GM12878 (cell line): Measurements from ENCODE around the gene RAD51B. TPM values are rescaled to one million over a fixed set of nuclear protein-coding genes. Genes with fewer than 3 reads are reported as not detected.

Experiments used
- ATAC-seq: fragments of 200-7000 bp; cut with Tn5 transposase; 3 replicates; pipeline ENCODE4 v1.9.1; 2020; ENCODE audit warnings: mild to moderate bottlenecking, moderate library complexity
- BruUV-seq: library from RNA; stranded (reverse); fragments of 400-500 nt; replicated peaks from 2 replicates; lab custom pipeline; 2021; lab: Mats Ljungman, UMichigan
- CTCF ChIA-PET: fragments of 300-600 bp; sonication (Branson Sonifier 250); formaldehyde crosslinking; extraction: SDS; loops from one replicate; lab custom pipeline; 2021; ENCODE audit warnings: inconsistent platforms; lab: Yijun Ruan, JAX
- POLR2A ChIA-PET: fragments of 350-600 bp; formaldehyde crosslinking; extraction: SDS; loops from one replicate; lab custom pipeline; 2021; ENCODE audit warnings: inconsistent platforms; lab: Charles Lee
- RAD21 ChIA-PET: fragments of 300-600 bp; sonication (Branson Sonifier 250); formaldehyde crosslinking; loops from one replicate; lab custom pipeline; 2023; ENCODE audit warnings: antibody characterized with exemption; ENCODE audit not compliant: unreplicated experiment; lab: Charles Lee
- SMC1A ChIA-PET: fragments of 300-600 bp; sonication (Branson Sonifier 250); formaldehyde crosslinking; loops from one replicate; lab custom pipeline; 2023; ENCODE audit not compliant: unreplicated experiment, uncharacterized antibody; lab: Charles Lee
- DNase-seq: peaks from one replicate; pipeline ENCODE4 v3.0.0-alpha.2; 2011; ENCODE audit warnings: low read depth, low spot score
- FAIRE-seq: peaks from 3 replicates; lab custom pipeline; 2011; peaks lifted over from hg19 to GRCh38; lab: Jason Lieb, UNC
- H2AFZ ChIP-seq: 2 replicates; pipeline ENCODE4 v1.6.0; 2011; ENCODE audit warnings: low read depth, low read length, control low read depth; ENCODE audit not compliant: control insufficient read depth
- H3K27ac ChIP-seq: 2 replicates; pipeline ENCODE4 v1.5.1; 2011; ENCODE audit warnings: control low read depth; ENCODE audit not compliant: control insufficient read depth, insufficient read depth
- H3K27me3 ChIP-seq, 2 experiments: replicated peaks in 1 of 2; 2 replicates each; pipeline versions ENCODE4 v1.6.0 to v1.6.1; 2011; ENCODE audit warnings: low read length in 1 of 2; ENCODE audit not compliant: control insufficient read depth in 2 of 2, insufficient read depth in 2 of 2
- H3K36me3 ChIP-seq, 2 experiments: 2 replicates each; pipeline ENCODE4 v1.5.1; 2011; ENCODE audit warnings: low read length in 1 of 2; ENCODE audit not compliant: control insufficient read depth in 2 of 2, insufficient read depth in 2 of 2
- H3K4me1 ChIP-seq: 2 replicates; pipeline ENCODE4 v1.6.1; 2011; ENCODE audit warnings: mild to moderate bottlenecking, low read length, moderate library complexity, mixed read lengths; ENCODE audit not compliant: control insufficient read depth, insufficient read depth
- H3K4me2 ChIP-seq: 2 replicates; pipeline ENCODE4 v1.6.0; 2011; ENCODE audit warnings: control low read depth; ENCODE audit not compliant: control insufficient read depth, insufficient read depth
- H3K4me3 ChIP-seq: fragments of 200-600 bp; sonication (generic); 2 replicates; pipeline ENCODE4 v1.5.1; 2016
- H3K79me2 ChIP-seq: 2 replicates; pipeline ENCODE4 v1.6.0; 2011; ENCODE audit warnings: low read length; ENCODE audit not compliant: control insufficient read depth, insufficient read depth
- H3K9ac ChIP-seq: 2 replicates; pipeline ENCODE4 v1.8.0; 2011; ENCODE audit warnings: low read length, control low read depth, mixed read lengths; ENCODE audit not compliant: control insufficient read depth, insufficient read depth
- H3K9me3 ChIP-seq: replicated peaks from 3 replicates; pipeline ENCODE4 v1.5.1; 2011; ENCODE audit warnings: mild to moderate bottlenecking, low read length; ENCODE audit not compliant: control insufficient read depth, insufficient read depth
- H4K20me1 ChIP-seq: 2 replicates; pipeline ENCODE4 v1.6.0; 2011; ENCODE audit not compliant: control insufficient read depth, insufficient read depth
- BCL11A ChIP-seq: IDR thresholded peaks from 2 replicates; pipeline ENCODE4 v1.6.1; 2011; ENCODE audit warnings: low read depth, low read length
- CHD4 ChIP-seq: fragments of 200-600 bp; sonication (generic); IDR thresholded peaks from 2 replicates; pipeline ENCODE4 v1.6.1; 2016; ENCODE audit warnings: mild to moderate bottlenecking
- FOXM1 ChIP-seq: IDR thresholded peaks from 2 replicates; pipeline ENCODE4 v1.6.1; 2012; ENCODE audit warnings: low read depth, mild to moderate bottlenecking, inconsistent platforms, low read length, moderate library complexity
- GABPA ChIP-seq: IDR thresholded peaks from 2 replicates; pipeline ENCODE4 v1.6.1; 2014; ENCODE audit warnings: antibody characterized with exemption, low read depth, mild to moderate bottlenecking, inconsistent platforms
- GATAD2B ChIP-seq: fragments of 450-650 bp; conservative IDR thresholded peaks from 2 replicates; pipeline ENCODE4 v1.6.1; 2017; ENCODE audit warnings: low read depth, mild to moderate bottlenecking, moderate library complexity
- HSF1 ChIP-seq: fragments of 150-350 bp; IDR thresholded peaks from 2 replicates; pipeline ENCODE4 v1.6.1; 2014; ENCODE audit warnings: mild to moderate bottlenecking, low read depth, low read length
- IRF4 ChIP-seq: IDR thresholded peaks from 2 replicates; pipeline ENCODE4 v1.6.1; 2011; ENCODE audit warnings: low read depth, low read length
- KDM1A ChIP-seq: fragments of 200-600 bp; sonication (generic); IDR thresholded peaks from 2 replicates; pipeline ENCODE4 v1.6.1; 2016; ENCODE audit warnings: borderline replicate concordance
- MTA2 ChIP-seq: fragments of 450-650 bp; IDR thresholded peaks from 2 replicates; pipeline ENCODE4 v1.6.1; 2016; ENCODE audit warnings: low read depth, mild to moderate bottlenecking, moderate library complexity
- PML ChIP-seq: IDR thresholded peaks from 2 replicates; pipeline ENCODE4 v1.6.1; 2012; ENCODE audit warnings: low read length, inconsistent platforms
- POLR2AphosphoS2 ChIP-seq: IDR thresholded peaks from 2 replicates; pipeline ENCODE4 v1.6.1; 2011; ENCODE audit warnings: low read depth, mild to moderate bottlenecking, low read length, improper control_type of control experiment, moderate library complexity
- RELA ChIP-seq: fragments of 450-650 bp; IDR thresholded peaks from 2 replicates; pipeline ENCODE4 v1.8.0; 2014; ENCODE audit warnings: borderline replicate concordance; ENCODE audit not compliant: partially characterized antibody
- SIX5 ChIP-seq: IDR thresholded peaks from 2 replicates; pipeline ENCODE4 v1.6.1; 2011; ENCODE audit warnings: mild to moderate bottlenecking, low read depth, low read length, moderate library complexity; ENCODE audit not compliant: severe bottlenecking
- SP1 ChIP-seq: IDR thresholded peaks from one replicate; pipeline ENCODE4 v1.6.1; 2011; ENCODE audit warnings: low read depth, low read length
- TCF3 ChIP-seq: IDR thresholded peaks from 2 replicates; pipeline ENCODE4 v1.6.1; 2012; ENCODE audit warnings: low read depth, mild to moderate bottlenecking, low read length, borderline replicate concordance; ENCODE audit not compliant: insufficient read depth
- WRNIP1 ChIP-seq: IDR thresholded peaks from 2 replicates; pipeline ENCODE4 v1.6.1; 2011; ENCODE audit warnings: low read depth, low read length, improper control_type of control experiment, borderline replicate concordance
- ZNF384 ChIP-seq: IDR thresholded peaks from 2 replicates; pipeline ENCODE4 v1.6.1; 2012; ENCODE audit warnings: low read depth, mild to moderate bottlenecking, low read length, improper control_type of control experiment, borderline replicate concordance
- WGBS: methylation state at CpG from one replicate; pipeline ENCODE4 v1.1.6; 2016; ENCODE audit warnings: low lambda C conversion rate; ENCODE audit not compliant: insufficient replicate concordance, insufficient coverage; ENCODE audit errors: missing lambda C conversion rate; 5-methylcytosine and 5-hydroxymethylcytosine counted together
- in situ Hi-C: fragments of 300-500 bp; cut with MboI; formaldehyde crosslinking; loops from 9 replicates; pipeline ENCODE4 v1.14.3; 2018; ENCODE audit warnings: mixed read lengths
- intact Hi-C: fragments of 100-400 bp; cut with micrococcal nuclease; formaldehyde crosslinking; loops from one replicate; pipeline ENCODE4 v1.14.2; 2022; ENCODE audit not compliant: unreplicated experiment
- polyA plus RNA-seq, 11 experiments: library from polyadenylated mRNA; depleted of rRNA in 4 of 11; unstranded in 6 of 11; stranded (reverse) in 5 of 11; fragments of >200 nt; fragmentation: Nextera tagmentation in 4 of 11; fragmentation: Illumina TruSeq in 1 of 11; extraction: Ambion mirVana in 4 of 11; extraction: Trizol in 1 of 11; gene quantifications; 1 replicate in 1 of 11; 2 replicates in 10 of 11; pipeline versions ENCODE4 v1.2.1 to v1.2.3, GENCODE V29; 2011 to 2016; ENCODE audit warnings: inconsistent platforms in 2 of 11, missing spikeins in 2 of 11, low read depth in 1 of 11
- total RNA-seq, 4 experiments: library from RNA; depleted of rRNA in 3 of 4; stranded (reverse); fragments of >200 nt in 3 of 4; fragmentation: Illumina TruSeq in 1 of 4; extraction: Trizol in 1 of 4; gene quantifications; 2 replicates each; pipeline versions ENCODE4 v1.2.1 to v1.2.3, GENCODE V29; 2013 to 2021
- TF ChIP-seq, protein P1 (sequence below): IDR thresholded peaks from 2 replicates; pipeline ENCODE4 v1.6.1; 2011; ENCODE audit warnings: mild to moderate bottlenecking, low read depth, low read length, moderate library complexity; ENCODE audit not compliant: insufficient replicate concordance
- TF ChIP-seq, protein P2 (sequence below): IDR thresholded peaks from 2 replicates; pipeline ENCODE4 v1.6.1; 2012; ENCODE audit warnings: improper control_type of control experiment, low read depth, low read length; ENCODE audit not compliant: insufficient replicate concordance

Gene RAD51B
- total and polyA plus RNA-seq, 10 of the 15 experiments (the other 5 are each of a cell fraction or from before 2014, with no cell fraction given): 9.8 to 26.8 (median 21.3) TPM

GRCh38 chr14:68651075-68651474 is 831.5 kb downstream of the RAD51B start:
- Histone ChIP-seq H3K9me3 (no peaks in the 10 kb centered on the region), H3K4me2 (no peak overlapping the region), H3K4me1 (no peaks in the 10 kb centered on the region), H3K9ac (no peak overlapping the region), H2AFZ (no peak overlapping the region), H3K79me2 (no peaks in the 10 kb centered on the region), H4K20me1 (no peaks in the 10 kb centered on the region), H3K27me3 (no peaks in the 10 kb centered on the region), H3K36me3 (no peaks in the 10 kb centered on the region), H3K4me3 (no peak overlapping the region)
- RAD21 ChIA-PET: no interaction called here
- FAIRE-seq: no peak
- CTCF ChIA-PET: interaction anchor here (1.0 kb wide), 1 partner anchor 403 kb away, joined by 4 read pairs; no protein-coding TSS in a partner anchor
- 93% methylated on average over 4 of the region's 4 CpGs for WGBS
- POLR2A ChIA-PET: no interaction called here
- SMC1A ChIA-PET: interaction anchor here (1.5 to 2.1 kb wide), 2 partner anchors 9 to 14 kb away, joined by 4 to 5 read pairs; no protein-coding TSS in a partner anchor
- intact Hi-C loops (no loop called here), in situ Hi-C loops (no loop called here)
- ATAC-seq: no peak
- no TSS peak for BruUV-seq
- no peak for DNase-seq
- TF ChIP-seq KDM1A (no peak), PML (no peak), GABPA (no peak), MTA2 (no peak), ZNF384 (no peak), GATAD2B (no peak), HSF1 (no peak), WRNIP1 (no peak), SP1 (no peak), TCF3 (no peak), BCL11A (no peak), CHD4 (no peak), IRF4 (no peak), RELA (no peak), POLR2AphosphoS2 (no peak), FOXM1 (no peak), SIX5 (no peak)
- TF ChIP-seq, protein P1, sequence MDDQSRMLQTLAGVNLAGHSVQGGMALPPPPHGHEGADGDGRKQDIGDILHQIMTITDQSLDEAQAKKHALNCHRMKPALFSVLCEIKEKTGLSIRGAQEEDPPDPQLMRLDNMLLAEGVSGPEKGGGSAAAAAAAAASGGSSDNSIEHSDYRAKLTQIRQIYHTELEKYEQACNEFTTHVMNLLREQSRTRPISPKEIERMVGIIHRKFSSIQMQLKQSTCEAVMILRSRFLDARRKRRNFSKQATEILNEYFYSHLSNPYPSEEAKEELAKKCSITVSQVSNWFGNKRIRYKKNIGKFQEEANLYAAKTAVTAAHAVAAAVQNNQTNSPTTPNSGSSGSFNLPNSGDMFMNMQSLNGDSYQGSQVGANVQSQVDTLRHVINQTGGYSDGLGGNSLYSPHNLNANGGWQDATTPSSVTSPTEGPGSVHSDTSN: no peak
- TF ChIP-seq, protein P2, sequence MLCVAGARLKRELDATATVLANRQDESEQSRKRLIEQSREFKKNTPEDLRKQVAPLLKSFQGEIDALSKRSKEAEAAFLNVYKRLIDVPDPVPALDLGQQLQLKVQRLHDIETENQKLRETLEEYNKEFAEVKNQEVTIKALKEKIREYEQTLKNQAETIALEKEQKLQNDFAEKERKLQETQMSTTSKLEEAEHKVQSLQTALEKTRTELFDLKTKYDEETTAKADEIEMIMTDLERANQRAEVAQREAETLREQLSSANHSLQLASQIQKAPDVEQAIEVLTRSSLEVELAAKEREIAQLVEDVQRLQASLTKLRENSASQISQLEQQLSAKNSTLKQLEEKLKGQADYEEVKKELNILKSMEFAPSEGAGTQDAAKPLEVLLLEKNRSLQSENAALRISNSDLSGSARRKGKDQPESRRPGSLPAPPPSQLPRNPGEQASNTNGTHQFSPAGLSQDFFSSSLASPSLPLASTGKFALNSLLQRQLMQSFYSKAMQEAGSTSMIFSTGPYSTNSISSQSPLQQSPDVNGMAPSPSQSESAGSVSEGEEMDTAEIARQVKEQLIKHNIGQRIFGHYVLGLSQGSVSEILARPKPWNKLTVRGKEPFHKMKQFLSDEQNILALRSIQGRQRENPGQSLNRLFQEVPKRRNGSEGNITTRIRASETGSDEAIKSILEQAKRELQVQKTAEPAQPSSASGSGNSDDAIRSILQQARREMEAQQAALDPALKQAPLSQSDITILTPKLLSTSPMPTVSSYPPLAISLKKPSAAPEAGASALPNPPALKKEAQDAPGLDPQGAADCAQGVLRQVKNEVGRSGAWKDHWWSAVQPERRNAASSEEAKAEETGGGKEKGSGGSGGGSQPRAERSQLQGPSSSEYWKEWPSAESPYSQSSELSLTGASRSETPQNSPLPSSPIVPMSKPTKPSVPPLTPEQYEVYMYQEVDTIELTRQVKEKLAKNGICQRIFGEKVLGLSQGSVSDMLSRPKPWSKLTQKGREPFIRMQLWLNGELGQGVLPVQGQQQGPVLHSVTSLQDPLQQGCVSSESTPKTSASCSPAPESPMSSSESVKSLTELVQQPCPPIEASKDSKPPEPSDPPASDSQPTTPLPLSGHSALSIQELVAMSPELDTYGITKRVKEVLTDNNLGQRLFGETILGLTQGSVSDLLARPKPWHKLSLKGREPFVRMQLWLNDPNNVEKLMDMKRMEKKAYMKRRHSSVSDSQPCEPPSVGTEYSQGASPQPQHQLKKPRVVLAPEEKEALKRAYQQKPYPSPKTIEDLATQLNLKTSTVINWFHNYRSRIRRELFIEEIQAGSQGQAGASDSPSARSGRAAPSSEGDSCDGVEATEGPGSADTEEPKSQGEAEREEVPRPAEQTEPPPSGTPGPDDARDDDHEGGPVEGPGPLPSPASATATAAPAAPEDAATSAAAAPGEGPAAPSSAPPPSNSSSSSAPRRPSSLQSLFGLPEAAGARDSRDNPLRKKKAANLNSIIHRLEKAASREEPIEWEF: no peak
- TF ChIP-seq, all 136 proteins: peak for 0
- H3K27ac ChIP-seq: no peak overlapping the region
